Cardiac fibroblast (primary cell): ENCODE results near the gene CCDC81.
"Not testable (repeated sequence)": the region's sequence is repeated elsewhere in the genome, so short reads cannot be mapped to it uniquely, and the experiment has no call there.

Experiments
- DNase-seq, 2 donors: peaks; one replicate each; pipeline versions ENCODE4 v3.0.0 to v3.0.0-alpha.2; 2010; ENCODE audit warnings: low read depth in 2 of 2
- H3K4me3 ChIP-seq, 2 donors: replicated peaks in 1 of 2; 1 replicate in 1 of 2; 2 replicates in 1 of 2; pipeline ENCODE4 v1.5.1; 2011; ENCODE audit warnings: low read depth in 2 of 2, low read length in 2 of 2, mild to moderate bottlenecking in 2 of 2, moderate library complexity in 1 of 2
- CTCF ChIP-seq: IDR thresholded peaks from one replicate; pipeline ENCODE4 v1.5.1; 2011; ENCODE audit warnings: low read depth, mild to moderate bottlenecking, low read length, inconsistent platforms

Gene CCDC81

GRCh38 chr11:86374586-86374985 lies at the start of gene CCDC81:
Gene CCDC81 (plus strand): TSS chr11:86374887. CDS start chr11:86375164, 277 bp downstream.
- no peak for TF ChIP-seq CTCF
- DNase-seq, result peak in 1 of 2 donors; percentile 37
- peak within 1 kb of the TSS; percentile 24 to 30 for H3K4me3 ChIP-seq

GRCh38 chr11:86335131-86335767 lies 39.4 kb upstream of the CCDC81 start:
- no peak overlapping the region for H3K4me3 ChIP-seq
- DNase-seq, result no peak
- TF ChIP-seq CTCF, result no peak

GRCh38 chr11:86337227-86337626 lies 37.5 kb upstream of the CCDC81 start:
- no peak overlapping the region for H3K4me3 ChIP-seq
- no peak for TF ChIP-seq CTCF
- no peak for DNase-seq

- TF ChIP-seq CTCF, result no peak
- no peak overlapping the region for H3K4me3 ChIP-seq
- DNase-seq, result no peak
Measured at GRCh38 chr11:86341382-86341781, 33.3 kb upstream of the CCDC81 start.

GRCh38 chr11:86346513-86346912 lies 28.2 kb upstream of the CCDC81 start:
- no peak for TF ChIP-seq CTCF
- no peak overlapping the region for H3K4me3 ChIP-seq
- DNase-seq, result no peak

- H3K4me3 ChIP-seq, result no peak overlapping the region
- no peak for TF ChIP-seq CTCF
- no peak for DNase-seq
Measured at GRCh38 chr11:86355256-86355655, 19.4 kb upstream of the CCDC81 start.

GRCh38 chr11:86357412-86357811 lies 17.3 kb upstream of the CCDC81 start:
- DNase-seq, H3K4me3 ChIP-seq: not testable (repeated sequence)
